HG02610 (cell line): ENCODE results near the gene FUBP3.

Experiments
- ATAC-seq: cut with Tn5 transposase; IDR thresholded peaks from one replicate; pipeline ENCODE4 v1.9.1; 2021; ENCODE audit warnings: mild to moderate bottlenecking, moderate library complexity; ENCODE audit not compliant: unreplicated experiment

FUBP3 gene

DNA sequence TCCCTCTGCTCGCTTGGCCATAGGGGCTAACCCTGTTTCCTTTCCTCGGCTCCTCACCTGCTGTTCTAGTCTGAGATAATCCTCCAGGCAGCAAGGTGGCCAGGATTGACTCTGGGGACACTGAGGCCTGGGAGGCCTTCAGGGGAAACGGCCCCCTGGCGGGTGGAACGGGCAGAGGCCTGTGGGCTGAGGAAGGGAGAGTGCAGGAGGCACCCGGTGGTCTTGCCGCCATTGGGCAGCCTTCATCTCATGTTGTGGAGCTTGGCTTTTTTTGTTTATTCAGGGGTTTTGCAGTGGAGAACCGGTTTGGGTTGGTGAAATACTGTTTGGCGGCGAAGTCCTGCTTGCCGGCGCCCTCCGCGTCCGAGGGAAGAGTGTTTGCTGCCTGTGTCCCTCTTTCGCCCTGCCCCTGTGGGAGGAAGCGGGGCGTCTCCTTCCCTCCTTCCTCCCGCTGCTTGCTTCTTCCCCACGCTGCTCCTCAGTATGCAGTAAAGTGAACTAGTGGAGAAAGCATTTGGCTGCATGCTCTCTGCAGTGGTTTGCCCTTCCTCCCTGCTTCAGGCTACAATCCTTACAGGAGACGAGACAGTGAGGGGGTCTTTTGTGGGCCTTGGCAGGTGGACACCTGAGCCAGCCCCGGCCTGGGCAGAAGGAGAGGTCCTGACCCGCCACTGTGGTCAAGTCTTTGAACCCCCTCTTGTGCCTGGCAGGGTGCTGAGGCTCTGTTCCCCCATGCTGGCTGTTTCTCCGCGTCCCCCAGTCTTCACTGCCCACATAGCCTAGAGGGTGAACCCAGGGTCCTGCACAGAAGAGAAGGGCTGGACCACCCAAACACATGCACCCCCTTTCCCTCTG is 54.2 kb downstream of the FUBP3 start:
- ATAC-seq, result no peak

DNA sequence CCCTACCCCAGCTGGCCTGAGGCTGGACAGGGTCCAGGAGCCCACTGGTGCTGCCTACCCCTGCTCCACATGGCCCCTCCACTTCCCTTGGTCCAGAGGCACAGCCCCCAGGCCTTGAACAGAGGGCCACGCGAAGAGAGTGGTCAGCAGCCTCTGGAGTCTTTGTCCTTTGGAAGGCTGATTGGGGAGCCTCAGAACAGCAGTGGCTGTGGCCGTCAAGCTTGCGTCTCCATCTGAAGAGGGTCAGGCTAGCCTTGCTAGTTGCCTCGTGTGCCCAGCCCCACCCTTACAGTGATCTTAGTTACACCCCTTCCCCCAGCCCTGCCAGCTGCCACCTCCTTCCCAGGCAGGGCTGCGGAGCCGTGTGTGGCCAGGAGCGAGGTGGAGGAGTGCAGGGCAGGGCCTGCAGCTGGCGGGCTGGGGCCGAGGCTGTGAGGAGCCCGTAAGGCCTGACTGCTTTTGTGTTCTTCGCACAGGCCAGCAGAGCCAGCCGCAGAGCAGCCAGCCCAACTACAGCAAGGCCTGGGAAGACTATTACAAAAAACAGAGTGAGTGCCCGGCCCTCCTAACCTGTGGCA is 54.9 kb downstream of the FUBP3 start:
- ATAC-seq, result no peak

DNA sequence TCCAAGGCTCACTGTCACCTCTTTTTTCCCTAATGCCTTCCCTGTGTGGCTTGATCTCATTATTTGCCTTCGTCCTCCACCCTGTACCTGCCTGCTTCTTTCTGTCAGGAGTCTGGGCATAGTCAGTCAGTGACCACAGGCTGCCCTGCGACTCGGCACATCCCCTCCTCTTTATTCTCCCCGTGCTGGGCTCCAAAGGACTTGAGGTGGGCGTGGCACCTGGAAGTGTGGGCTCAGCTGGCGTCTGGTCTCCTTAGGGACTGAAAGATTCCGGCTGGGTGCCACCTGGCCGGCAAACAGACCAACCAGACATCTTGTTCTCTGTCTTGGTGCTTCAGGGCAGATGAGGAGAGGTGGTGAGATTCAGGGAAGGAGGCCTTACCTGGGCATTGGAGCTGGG is 55.4 kb downstream of the FUBP3 start:
- ATAC-seq, result no peak

DNA sequence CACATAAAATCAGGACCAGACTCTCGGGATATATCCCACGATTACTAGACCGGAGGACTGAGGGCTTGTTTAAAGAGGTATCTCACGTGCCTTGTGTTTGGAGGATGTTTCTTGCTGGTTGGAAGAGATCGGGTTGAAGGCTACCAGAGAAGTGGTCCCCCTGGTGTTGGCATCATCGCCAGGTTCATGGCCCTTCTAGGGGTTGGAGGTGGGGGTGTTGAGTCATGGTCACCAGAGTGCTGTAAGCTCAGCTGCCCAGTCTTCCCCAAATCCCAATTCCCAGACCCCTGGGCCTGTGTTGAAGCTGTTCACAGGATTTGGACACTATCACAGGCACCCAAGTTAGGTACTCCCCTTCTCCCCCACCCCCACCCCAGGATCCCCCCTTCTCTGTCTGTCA is 55.9 kb downstream of the FUBP3 start:
- ATAC-seq, result no peak

DNA sequence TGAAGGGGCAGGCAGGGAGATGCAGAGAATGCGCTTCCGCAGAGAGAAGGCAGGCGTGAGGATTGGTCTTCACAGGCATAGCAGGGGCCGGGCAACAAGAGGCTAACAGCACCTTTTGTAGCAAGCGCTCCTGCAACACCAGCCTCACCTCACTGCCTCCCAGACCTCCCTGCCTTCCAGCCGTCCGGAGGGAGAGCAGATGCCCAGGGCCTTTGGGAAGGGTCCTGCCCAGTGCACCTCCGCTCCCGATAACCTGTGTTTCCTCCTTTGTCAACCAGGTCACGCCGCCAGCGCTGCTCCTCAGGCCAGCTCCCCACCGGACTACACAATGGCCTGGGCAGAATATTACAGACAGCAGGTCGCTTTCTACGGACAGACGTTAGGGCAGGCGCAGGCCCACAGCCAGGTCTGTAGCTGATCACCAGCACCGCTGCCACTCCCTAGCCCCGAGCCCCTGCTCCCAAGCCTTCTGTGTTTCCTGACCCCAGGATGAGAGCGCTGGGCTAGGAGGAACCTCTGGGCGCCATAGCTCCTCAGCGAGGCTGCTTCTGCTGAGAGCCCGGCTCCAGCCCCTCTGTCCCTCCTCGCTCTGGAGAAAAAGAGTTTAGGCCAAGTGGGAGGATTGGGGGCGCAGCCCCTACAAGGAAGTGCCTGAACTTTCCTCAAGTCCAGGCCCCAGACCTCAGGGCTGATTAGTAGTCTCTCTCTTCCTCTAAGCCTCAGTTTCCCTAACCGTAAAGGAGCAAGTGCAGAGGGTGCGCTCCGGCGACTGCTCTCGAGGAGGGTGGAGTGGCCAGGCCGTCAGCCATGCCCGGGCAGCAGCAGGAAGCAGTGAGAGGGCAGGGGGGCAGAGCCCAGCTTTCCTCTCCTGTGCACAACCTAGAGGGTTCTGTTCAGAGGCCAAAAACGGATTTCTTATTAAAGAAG is 56.6 kb downstream of the FUBP3 start:
- ATAC-seq, result no peak

DNA sequence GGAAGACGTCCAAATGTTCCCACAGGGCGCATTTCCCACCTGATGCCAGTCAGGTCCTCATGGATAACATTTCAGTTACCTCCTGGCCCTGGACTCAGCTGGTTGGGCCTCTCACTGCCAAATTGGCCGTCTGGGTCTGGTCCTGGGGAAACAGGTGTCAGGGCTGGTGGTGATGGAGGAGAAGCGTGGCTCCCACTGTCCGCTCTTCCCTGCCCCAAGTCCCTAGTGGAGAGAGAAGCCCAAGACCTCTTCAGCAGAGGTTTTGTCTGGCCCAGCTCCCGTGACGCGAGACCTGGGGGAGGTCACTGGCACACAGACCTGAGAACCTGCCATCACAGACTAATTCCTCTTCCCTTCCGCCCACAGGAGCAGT is 57.3 kb downstream of the FUBP3 start:
- no peak for ATAC-seq

DNA sequence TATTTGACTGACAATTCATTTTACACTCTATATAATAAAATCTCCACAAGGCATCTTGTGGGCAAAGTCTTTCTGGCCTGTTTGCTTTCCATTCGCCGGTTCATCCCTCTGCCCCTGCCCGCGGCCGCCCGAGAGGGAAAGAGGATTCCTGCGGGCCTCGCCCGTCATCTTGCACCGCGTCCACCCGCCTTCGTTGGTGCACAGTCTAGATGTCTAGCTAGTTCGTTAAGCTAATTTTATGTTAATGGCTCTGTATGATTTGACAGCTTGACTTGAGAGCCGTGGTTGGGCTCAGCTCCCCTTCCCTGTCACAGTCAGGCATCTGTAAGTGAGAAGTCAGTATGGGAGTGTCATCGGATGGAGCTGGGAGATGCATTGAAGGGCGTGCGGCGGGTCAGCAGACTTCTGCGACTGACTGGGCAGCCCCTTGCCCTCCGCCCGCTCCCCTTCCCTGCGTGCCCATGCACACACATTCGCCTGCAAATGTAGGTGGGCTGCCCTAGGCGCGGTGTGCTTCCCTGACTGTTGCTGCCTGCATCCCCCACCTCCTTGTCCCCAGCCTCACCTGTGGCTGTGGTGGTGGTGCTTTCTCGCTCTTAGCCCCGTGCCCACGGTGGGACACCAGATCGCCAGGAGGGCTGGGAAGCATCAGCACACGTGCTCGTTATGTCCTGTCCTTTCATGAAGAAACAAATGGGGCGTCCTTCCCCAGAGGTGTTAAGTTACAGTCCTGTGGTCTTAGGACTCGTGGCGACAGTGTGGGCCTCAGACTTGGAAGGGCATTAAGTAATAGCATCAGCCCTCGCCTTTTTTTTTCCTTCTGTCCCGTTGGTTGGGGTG is 59.1 kb downstream of the FUBP3 start:
- no peak for ATAC-seq

DNA sequence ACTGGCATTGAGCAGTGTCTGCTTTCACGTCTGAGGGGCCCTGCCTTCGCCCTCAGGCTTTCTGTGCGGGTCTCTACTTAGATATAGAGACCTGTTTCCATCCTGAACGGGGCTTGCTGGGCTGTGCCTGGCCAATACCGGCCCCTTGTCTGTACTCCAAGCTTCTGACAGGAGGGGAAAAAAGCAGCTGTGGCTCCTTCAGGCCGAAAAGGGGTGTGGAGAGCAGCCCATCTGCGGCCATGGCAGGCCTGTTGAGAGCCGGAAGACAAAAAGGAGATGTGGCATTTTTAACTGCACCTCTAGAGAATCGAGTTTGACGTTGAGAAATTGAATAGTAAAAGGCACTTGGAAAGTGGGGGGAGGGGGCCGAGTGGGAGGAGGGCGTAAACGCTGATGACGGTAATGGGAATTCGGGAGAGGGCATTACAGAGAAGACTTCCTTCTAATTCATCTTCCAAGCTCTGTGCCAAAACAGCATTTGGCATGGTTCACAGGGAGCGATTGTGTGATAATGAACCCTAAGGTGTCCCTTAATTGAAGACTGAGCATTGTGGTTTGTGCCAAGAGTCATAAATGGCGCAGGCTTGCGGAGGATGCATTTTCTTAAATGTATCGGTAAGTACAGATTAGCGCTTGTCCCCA is 59.9 kb downstream of the FUBP3 start:
- ATAC-seq, result no peak

DNA sequence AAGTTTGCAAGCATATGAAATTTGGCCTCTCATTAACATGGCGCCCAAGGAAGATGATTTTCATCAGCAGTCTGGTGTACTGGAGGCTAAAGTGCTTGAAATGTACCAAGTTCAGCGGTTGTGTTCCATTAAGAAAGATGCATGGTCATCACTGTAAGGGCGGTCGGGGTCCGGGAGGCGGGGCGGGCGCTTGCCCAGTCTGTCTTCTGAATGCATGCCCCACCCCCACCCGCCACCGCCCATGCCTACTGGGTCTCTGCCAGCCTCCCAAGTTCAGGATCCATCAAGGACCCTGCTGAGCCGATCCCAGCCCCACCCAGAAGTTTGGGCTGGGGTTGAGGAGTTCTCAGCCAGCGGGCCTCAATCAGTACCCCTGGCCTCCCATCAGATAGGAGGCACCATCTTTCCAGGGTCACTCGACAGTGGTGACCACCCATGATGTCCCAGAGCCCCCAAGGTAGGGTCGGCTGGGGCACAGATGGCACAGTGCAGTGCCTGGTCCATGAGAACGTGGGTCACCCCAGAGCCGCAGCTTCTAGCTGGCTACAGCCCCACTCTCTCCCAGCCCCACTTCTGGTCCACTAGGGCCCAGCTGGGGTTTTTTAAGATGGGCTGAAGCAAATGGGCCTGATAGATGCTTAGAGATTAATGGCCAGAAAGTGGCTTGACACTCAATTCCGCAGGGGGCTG is 60.6 kb downstream of the FUBP3 start:
- no peak for ATAC-seq

DNA sequence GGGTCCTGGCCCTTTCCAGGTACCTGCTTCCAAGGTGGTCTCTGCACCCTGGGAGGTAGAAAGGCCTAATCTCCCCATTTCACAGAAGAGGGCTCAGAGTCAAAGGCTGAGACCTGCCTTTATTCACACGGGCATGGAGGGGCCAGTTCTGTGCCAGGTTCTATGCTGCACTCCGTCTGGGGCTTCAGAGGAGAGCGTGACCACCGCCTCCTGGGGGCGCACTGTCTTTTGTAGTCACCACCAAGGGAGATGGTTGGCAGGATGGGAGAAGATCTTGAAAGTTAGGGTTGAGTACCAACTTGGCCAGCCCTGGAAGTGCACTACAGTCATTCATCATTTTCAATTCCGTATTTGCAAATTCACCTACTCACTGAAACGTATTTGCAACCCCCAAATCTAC is 61.3 kb downstream of the FUBP3 start:
- no peak for ATAC-seq

DNA sequence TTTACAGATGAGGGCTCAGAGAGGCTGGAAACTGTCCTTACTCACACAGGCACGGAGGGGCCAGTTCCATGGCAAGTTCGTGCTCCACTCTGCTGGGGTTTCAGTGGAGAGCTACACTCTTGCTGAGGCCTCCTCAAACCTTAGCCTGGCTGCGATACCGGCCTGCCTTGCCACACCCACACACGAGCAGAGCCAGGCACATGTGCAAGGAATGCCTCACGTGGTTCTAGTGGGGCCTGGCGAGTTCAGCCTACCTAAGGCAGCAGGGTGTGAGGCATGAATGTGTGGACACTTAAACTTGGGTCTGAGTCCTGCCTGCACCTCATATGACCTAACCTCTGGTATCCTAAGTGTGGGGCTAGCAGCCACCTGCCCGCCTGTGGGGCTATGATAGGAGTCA is 63.5 kb downstream of the FUBP3 start:
- ATAC-seq, result no peak

DNA sequence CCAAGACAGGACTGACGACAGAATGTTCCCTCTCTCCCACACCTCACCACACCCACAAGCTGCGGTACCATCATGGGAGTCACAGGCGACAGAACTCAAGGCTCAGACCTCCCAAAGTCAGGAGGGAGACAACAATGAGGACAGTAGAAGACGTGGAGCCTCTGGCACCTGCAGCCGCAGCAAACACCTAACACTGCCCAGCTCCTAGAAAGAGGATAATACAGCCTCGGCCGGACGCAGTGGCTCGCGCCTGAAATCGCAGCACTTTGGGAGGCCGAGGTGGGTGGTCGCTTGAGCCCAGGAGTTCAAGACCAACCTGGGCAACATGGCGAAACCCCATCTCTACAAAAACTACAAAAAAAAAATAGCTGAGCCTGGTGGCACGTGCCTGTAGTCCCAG is 71.8 kb downstream of the FUBP3 start:
- ATAC-seq, result no peak

DNA sequence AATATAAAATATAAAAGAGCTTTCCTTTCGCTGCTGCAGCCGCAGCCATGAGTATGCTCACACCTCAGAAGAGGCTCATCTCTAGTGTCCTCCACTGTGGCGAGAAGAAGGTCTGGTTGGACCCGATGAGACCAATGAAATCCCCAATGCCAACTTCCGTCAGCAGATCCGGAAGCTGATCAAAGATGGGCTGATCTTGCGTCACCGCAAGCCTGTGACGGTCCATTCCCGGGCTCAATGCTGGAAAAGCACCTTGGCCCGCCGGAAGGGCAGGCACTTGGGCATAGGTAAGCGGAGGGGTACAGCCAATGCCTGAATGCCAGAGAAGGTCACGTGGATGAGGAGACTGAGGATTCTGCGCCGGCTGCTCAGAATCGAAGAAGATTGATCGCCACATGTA is 72.4 kb downstream of the FUBP3 start:
- ATAC-seq, result no peak

DNA sequence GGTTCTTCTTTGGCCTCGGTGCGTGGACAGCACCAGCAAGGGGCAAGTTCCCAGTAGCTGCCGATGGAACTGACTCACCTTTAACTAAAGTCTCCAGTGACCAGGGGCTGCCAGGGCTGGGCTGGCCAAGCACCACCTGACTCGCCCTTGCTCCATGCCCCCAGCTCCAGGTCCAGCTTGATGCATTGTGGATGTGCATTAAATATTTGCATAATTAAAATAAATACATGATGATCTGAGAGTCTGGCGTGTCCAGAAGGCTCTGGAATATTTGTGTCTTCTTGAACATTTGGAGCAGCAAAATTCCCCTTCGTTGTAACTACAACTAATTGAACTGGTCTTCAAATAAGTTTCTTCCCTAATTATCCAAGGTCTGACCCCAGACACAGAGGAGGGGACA is 75.5 kb downstream of the FUBP3 start:
- no peak for ATAC-seq

DNA sequence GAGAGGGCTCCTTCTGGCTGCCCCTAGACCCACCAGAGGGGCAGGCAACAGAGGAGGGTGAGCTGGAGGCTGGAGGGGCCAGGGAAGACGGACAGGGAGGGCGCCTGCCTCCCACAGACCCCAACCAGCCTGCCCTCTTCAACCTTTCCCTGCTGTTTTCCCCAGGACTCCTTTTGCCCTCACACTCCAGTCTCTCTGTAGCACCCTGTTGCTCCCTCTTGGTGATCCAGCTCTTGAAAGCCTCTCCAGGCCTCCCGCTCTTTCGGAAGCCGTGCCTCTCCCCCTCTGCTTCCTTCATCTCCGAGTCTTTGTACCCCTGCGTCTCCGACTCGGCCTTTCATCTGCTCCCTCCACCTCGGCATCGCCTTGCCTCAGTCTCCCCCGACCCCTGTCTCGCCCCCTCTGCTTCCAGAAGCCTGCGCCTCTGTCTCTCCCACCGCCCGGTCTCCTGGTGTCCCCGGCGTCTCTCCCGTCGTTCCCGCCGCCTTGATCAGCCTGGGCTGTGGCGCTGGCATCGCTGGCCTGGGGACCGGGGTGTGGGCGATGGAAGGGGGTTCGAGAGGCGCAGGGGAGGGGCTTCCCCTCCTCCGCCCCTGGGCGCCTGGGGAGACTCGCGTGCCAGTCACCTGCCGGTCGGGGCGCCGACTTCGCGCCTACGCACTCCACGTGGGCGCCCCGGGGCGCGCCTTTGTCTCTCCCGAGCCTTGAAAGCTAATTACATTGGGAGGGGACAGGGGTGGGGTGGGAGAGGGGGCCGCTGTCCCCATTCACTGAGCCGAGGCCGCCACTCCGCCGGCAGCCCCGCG is 79.7 kb downstream of the FUBP3 start:
- ATAC-seq, result no peak

DNA sequence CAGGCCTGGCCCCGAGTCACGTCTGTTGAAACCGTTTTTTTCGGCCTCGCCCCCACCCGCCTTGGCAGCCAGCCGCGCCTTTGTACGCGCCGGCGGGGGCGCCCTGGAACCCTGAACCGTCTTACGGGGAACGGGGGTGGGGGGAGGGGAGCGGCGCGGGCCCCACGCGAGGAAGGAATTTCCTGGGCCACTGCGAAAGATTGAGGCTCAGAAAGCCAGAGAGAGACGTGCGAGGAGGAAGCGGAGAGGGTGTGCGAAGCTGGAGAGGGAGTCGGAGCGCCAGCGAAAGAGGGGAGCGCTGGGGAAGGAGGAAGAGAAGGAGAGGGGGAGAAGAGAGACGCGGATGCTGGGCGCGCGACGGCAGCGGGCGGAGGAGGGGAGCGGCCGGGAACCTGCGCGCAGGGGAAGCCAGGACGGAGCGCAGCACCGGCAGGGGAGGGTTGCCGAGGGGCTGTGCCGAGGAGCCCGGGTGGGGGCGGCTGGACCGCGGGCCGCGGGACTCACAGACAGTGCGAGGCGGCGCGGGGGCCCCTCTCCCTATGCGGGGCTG is 80.4 kb downstream of the FUBP3 start:
- ATAC-seq, result no peak

DNA sequence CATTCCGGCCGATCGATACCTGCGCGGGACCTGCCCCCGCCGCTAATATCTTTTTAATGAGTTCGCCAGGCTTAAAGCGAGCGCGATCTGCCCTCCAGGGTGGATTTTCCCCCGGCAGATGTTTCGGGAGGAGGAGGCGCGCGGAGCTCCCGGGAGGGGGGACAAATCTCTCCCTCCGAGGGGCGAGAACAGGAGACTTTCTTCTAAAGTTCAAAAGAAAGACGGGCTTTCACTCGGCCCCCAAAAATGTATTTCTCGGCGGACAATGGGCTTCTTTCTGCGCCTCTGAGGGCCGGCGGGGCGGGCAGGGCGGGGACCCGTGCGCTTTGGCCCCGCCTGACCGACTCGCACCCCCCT is 80.9 kb downstream of the FUBP3 start:
- no peak for ATAC-seq

DNA sequence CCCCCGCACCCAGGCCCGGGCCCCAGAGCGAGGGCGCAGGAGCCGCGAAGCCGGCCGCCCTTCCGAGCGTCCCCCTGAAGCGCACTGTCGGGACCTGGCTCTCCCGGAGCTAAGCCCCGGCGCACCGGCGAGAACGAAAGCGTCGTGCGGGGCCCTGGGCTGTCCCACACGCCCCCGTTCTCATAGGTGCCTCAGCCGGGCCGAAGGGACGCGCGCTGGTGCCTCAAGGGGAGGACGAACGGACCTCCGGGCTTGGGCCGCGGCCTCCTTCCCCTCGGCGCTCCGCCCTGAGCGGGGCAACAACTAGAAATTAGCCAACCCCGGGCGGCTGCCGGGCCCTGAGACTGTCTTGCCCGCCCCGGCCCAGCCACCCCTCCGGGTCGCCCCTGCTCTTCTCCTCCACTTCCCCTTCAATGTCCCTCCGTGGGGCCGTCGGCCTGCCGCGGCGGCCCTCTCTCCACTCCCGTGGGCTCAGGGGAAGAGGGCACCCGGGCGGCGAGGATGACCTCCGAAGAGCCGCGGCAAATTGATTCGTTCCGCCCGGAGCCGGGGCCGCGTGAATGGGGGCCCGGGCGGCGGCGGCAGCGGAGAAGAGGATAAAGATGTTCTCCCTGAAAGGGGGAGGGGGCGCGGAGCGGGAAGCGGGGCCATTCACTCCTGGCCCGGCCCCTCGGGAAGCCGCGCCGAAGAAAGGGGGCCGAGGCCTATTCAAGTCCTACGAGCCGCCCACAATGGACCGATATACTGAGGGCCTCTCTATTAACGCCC is 81.5 kb downstream of the FUBP3 start:
- no peak for ATAC-seq
